Caco-2 (cell line): ENCODE measurements around the gene PTPRN2. TPM values are rescaled to one million over a fixed set of nuclear protein-coding genes. Genes with fewer than 3 reads are reported as not detected.

Source experiments
- BruUV-seq: library from RNA; stranded (reverse); fragments of 400-500 nt; replicated peaks from 2 replicates; lab custom pipeline; 2021; lab: Mats Ljungman, UMichigan
- CTCF ChIA-PET: fragments of 300-600 bp; sonication (Branson Sonifier 250); formaldehyde crosslinking; loops from one replicate; lab custom pipeline; 2022; ENCODE audit warnings: antibody characterized with exemption; lab: Charles Lee
- POLR2A ChIA-PET: fragments of 300-600 bp; sonication (Branson Sonifier 250); formaldehyde crosslinking; loops from one replicate; lab custom pipeline; 2022; ENCODE audit warnings: antibody characterized with exemption; lab: Charles Lee
- DNase-seq, 2 experiments: peaks; one replicate each; pipeline versions ENCODE4 v3.0.0 to v3.0.0-alpha.2; 2020 to 2022
- H3K27me3 ChIP-seq: replicated peaks from 2 replicates; pipeline ENCODE4 v1.6.0; 2011; ENCODE audit warnings: low read length; ENCODE audit not compliant: control insufficient read depth, insufficient read depth
- H3K36me3 ChIP-seq: 2 replicates; pipeline ENCODE4 v1.5.1; 2011; ENCODE audit warnings: low read length; ENCODE audit not compliant: control insufficient read depth, insufficient read depth
- H3K4me1 ChIP-seq: fragments of 250-450 bp; sonication (Bioruptor Pico); 2 replicates; pipeline ENCODE4 v1.5.1; 2020; ENCODE audit warnings: mild to moderate bottlenecking
- H3K4me3 ChIP-seq: 2 replicates; pipeline ENCODE4 v1.5.1; 2011; ENCODE audit warnings: low read depth, mild to moderate bottlenecking, control low read depth, low read length
- H3K9me3 ChIP-seq: fragments of 250-450 bp; sonication (Bioruptor Pico); 2 replicates; pipeline ENCODE4 v1.5.1; 2020; ENCODE audit warnings: mild to moderate bottlenecking, moderate library complexity
- H3K27ac Mint-ChIP-seq: one replicate; pipeline ENCODE4 v1.8.0; 2022; ENCODE audit warnings: mixed read lengths; ENCODE audit not compliant: unreplicated experiment
- H3K27me3 Mint-ChIP-seq: one replicate; pipeline ENCODE4 v1.8.0; 2022; ENCODE audit warnings: mixed read lengths; ENCODE audit not compliant: insufficient read depth, unreplicated experiment
- H3K36me3 Mint-ChIP-seq: one replicate; pipeline ENCODE4 v1.8.0; 2022; ENCODE audit warnings: mild to moderate bottlenecking, mixed read lengths; ENCODE audit not compliant: insufficient read depth, unreplicated experiment
- H3K4me1 Mint-ChIP-seq: one replicate; pipeline ENCODE4 v1.8.0; 2022; ENCODE audit warnings: low read depth, mixed read lengths; ENCODE audit not compliant: unreplicated experiment
- H3K4me3 Mint-ChIP-seq: one replicate; pipeline ENCODE4 v1.8.0; 2022; ENCODE audit warnings: mild to moderate bottlenecking, moderate library complexity, mixed read lengths; ENCODE audit not compliant: unreplicated experiment
- H3K9me3 Mint-ChIP-seq: one replicate; pipeline ENCODE4 v1.8.0; 2022; ENCODE audit warnings: mixed read lengths; ENCODE audit not compliant: unreplicated experiment
- intact Hi-C: fragments of 100-400 bp; cut with micrococcal nuclease; formaldehyde crosslinking; loops from one replicate; pipeline ENCODE4 v1.10.0; 2022; ENCODE audit not compliant: unreplicated experiment
- total RNA-seq: library from RNA; stranded (reverse); gene quantifications from 2 replicates; pipeline ENCODE4 v1.2.3, GENCODE V29; 2022
- TF ChIP-seq, protein P1 (sequence below), 2 experiments: fragments of 200-600 bp in 1 of 2; IDR thresholded peaks; 1 replicate in 1 of 2; 2 replicates in 1 of 2; pipeline versions ENCODE4 v1.5.1 to v1.8.0; 2011 to 2022; ENCODE audit warnings: antibody characterized with exemption in 1 of 2, control low read depth in 1 of 2, inconsistent platforms in 1 of 2, low read depth in 1 of 2, low read length in 1 of 2, mild to moderate bottlenecking in 1 of 2, moderate library complexity in 1 of 2; ENCODE audit not compliant: insufficient read depth in 1 of 2, severe bottlenecking in 1 of 2, unreplicated experiment in 1 of 2

Gene PTPRN2
- total RNA-seq, 1 experiment from 2014 or later: 1.4 TPM

DNA sequence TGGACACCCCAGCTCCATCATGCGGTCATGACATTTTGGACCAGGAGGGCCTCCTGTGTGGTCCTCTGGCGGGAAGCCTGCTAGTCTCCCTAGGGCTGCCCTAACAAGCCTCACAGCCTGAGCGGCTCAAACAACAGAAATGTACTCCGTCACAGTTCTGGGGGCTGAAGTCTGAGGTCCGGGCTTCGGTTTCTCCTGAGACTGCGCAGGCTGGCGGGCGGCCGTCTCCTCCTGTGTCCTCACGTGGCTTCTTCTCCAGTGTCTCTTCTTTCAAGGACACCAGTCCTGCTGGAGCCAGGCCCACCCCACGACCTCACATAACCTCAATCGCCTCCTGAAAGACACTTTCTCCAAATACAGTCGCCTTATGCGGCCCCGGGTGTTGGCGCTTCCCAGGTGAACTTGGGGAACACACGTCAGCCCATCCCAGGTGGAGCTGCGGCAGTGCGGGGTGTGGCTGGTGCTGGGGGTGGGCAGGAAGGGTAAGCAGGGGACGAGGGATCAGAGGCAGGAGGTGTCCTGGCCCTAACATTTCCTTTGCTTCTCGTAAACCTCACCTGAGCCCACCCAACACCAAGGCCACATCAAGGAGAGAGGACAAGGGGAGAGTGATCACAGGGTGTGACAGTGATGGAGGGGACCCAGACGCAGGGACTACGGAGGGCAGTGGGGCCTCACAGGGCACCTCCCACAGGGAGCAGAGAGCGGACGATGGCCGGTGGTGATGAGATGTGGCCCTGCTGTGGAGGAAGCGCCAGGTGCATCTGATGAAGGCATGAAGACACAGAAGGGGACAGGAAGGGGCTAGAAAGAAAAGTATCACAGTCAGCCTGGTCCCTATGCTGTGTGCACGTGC lies 580.6 kb downstream of the PTPRN2 start:
- Histone ChIP-seq H3K4me3 (no peak overlapping the region), H3K36me3 (no peaks in the 10 kb centered on the region), H3K4me1 (no peaks in the 10 kb centered on the region), H3K27me3 (no peaks in the 10 kb centered on the region), H3K9me3 (no peaks in the 10 kb centered on the region)
- intact Hi-C loops: no loop called here
- ChIA-PET POLR2A (no interaction called here), CTCF (no interaction called here)
- no peak overlapping the region for H3K27ac Mint-ChIP-seq
- no TSS peak for BruUV-seq
- H3K9me3 Mint-ChIP-seq: peaks cover 10% of the 10 kb centered on the region
- no peak overlapping the region for H3K4me3 Mint-ChIP-seq
- no peaks in the 10 kb centered on the region for H3K27me3 Mint-ChIP-seq
- TF ChIP-seq, protein P1, sequence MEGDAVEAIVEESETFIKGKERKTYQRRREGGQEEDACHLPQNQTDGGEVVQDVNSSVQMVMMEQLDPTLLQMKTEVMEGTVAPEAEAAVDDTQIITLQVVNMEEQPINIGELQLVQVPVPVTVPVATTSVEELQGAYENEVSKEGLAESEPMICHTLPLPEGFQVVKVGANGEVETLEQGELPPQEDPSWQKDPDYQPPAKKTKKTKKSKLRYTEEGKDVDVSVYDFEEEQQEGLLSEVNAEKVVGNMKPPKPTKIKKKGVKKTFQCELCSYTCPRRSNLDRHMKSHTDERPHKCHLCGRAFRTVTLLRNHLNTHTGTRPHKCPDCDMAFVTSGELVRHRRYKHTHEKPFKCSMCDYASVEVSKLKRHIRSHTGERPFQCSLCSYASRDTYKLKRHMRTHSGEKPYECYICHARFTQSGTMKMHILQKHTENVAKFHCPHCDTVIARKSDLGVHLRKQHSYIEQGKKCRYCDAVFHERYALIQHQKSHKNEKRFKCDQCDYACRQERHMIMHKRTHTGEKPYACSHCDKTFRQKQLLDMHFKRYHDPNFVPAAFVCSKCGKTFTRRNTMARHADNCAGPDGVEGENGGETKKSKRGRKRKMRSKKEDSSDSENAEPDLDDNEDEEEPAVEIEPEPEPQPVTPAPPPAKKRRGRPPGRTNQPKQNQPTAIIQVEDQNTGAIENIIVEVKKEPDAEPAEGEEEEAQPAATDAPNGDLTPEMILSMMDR (IDR thresholded peaks at IDR 0.05; ENCODE audit: insufficient read depth in 1 of 2, low read depth in 1 of 2, low read length in 1 of 2, severe bottlenecking in 1 of 2, unreplicated experiment in 1 of 2): no peak
- DNase-seq: no peak
- H3K4me1 Mint-ChIP-seq: no peaks in the 10 kb centered on the region
- no peaks in the 10 kb centered on the region for H3K36me3 Mint-ChIP-seq

DNA sequence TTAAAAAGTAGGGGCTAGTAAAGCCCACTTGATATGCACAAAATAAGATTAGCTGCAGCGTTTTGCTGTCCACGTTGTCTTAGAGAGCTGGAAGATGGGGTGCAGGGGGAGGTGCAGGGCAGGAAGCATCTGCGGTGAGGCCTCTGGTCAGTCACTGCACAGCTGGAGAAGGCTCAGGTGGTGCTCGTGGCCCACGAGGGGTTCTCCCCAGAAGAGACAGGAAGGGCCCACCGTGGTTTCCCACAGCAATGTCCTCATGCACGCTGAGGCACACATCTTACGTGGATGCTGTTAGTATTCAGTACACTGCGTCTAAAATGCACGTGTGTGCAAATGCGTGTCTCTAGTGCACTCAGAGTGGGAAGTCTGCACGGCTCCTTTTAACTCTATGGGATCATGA lies 582.1 kb downstream of the PTPRN2 start:
- no peaks in the 10 kb centered on the region for H3K36me3 ChIP-seq
- TF ChIP-seq, protein P1 (IDR thresholded peaks at IDR 0.05; ENCODE audit: insufficient read depth in 1 of 2, low read depth in 1 of 2, low read length in 1 of 2, severe bottlenecking in 1 of 2, unreplicated experiment in 1 of 2): no peak
- BruUV-seq: no TSS peak
- no peaks in the 10 kb centered on the region for H3K4me1 Mint-ChIP-seq
- no peaks in the 10 kb centered on the region for H3K27me3 ChIP-seq
- H3K4me3 Mint-ChIP-seq: no peak overlapping the region
- no peaks in the 10 kb centered on the region for H3K36me3 Mint-ChIP-seq
- peaks cover 10% of the 10 kb centered on the region for H3K9me3 Mint-ChIP-seq
- no peak for DNase-seq
- ChIA-PET CTCF (no interaction called here), POLR2A (no interaction called here)
- no peak overlapping the region for H3K4me3 ChIP-seq
- H3K9me3 ChIP-seq: no peaks in the 10 kb centered on the region
- no peak overlapping the region for H3K27ac Mint-ChIP-seq
- no peaks in the 10 kb centered on the region for H3K27me3 Mint-ChIP-seq
- no peaks in the 10 kb centered on the region for H3K4me1 ChIP-seq
- intact Hi-C loops: no loop called here

DNA sequence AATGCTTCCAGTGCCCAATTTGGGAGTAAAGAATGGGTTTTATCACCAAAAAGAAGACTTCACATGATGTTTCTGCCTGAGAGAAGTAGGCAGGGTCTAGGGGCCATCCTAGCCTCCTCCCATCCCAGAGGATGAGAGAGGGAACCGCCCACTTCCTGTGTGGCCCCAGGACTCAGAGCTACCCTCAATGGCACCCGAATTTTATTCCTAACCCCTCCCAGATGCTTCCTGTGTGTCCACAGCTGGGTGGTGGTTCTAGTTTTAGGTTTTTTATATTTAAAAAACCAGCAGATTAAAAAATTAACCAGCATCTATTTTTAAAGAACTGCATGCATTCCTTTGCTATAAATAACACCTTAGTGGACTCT lies 583.5 kb downstream of the PTPRN2 start:
- TF ChIP-seq, protein P1 (IDR thresholded peaks at IDR 0.05; ENCODE audit: insufficient read depth in 1 of 2, low read depth in 1 of 2, low read length in 1 of 2, severe bottlenecking in 1 of 2, unreplicated experiment in 1 of 2): no peak
- Mint-ChIP-seq H3K27ac (no peak overlapping the region), H3K36me3 (no peaks in the 10 kb centered on the region), H3K27me3 (no peaks in the 10 kb centered on the region), H3K4me3 (no peak overlapping the region), H3K9me3 (peaks cover 9% of the 10 kb centered on the region), H3K4me1 (no peaks in the 10 kb centered on the region)
- intact Hi-C loops: no loop called here
- H3K4me3 ChIP-seq: no peak overlapping the region
- H3K36me3 ChIP-seq: no peaks in the 10 kb centered on the region
- H3K4me1 ChIP-seq: no peaks in the 10 kb centered on the region
- no peaks in the 10 kb centered on the region for H3K27me3 ChIP-seq
- no TSS peak for BruUV-seq
- POLR2A ChIA-PET: no interaction called here
- CTCF ChIA-PET: no interaction called here
- no peaks in the 10 kb centered on the region for H3K9me3 ChIP-seq
- no peak for DNase-seq
